GM12878 (cell line): Measurements from ENCODE around the gene TPRKB.
"Not testable (repeated sequence)": the region's sequence is repeated elsewhere in the genome, so short reads cannot be mapped to it uniquely, and the experiment has no call there.

Source experiments
- POLR2A ChIP-seq: IDR thresholded peaks from 2 replicates; pipeline ENCODE4 v1.6.1; 2011; ENCODE audit warnings: low read depth, mild to moderate bottlenecking, low read length
- SIN3A ChIP-seq: IDR thresholded peaks from 2 replicates; pipeline ENCODE4 v1.6.1; 2012; ENCODE audit warnings: low read depth, low read length, improper control_type of control experiment
- TF ChIP-seq, protein P1 (sequence below): IDR thresholded peaks from 2 replicates; pipeline ENCODE4 v1.6.1; 2012; ENCODE audit warnings: low read length, inconsistent platforms
- TF ChIP-seq, protein P2 (sequence below), 3 experiments: IDR thresholded peaks in 2 of 3; conservative IDR thresholded peaks in 1 of 3; 2 replicates each; pipeline ENCODE4 v1.5.1; 2011; ENCODE audit warnings: low read depth in 3 of 3, low read length in 3 of 3, mild to moderate bottlenecking in 3 of 3, control low read depth in 2 of 3, moderate library complexity in 2 of 3, inconsistent platforms in 1 of 3, mixed read lengths in 1 of 3; ENCODE audit not compliant: control insufficient read depth in 2 of 3, insufficient read depth in 1 of 3; ENCODE audit errors: extremely low read depth in 1 of 3

DNA sequence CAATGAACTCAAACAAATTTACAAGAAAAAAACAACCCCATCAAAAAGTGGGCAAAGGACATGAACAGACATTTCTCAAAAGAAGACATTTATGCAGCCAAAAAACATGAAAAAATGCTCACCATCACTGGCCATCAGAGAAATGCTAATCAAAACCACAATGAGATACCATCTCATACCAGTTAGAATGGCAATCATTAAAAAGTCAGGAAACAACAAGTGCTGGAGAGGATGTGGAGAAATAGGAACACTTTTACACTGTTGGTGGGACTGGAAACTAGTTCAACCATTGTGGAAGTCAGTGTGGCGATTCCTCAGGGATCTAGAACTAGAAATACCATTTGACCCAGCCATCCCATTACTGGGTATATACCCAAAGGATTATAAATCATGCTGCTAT is 10.5 kb downstream of the TPRKB start:
- TF ChIP-seq SIN3A, POLR2A: not testable (repeated sequence)
- TF ChIP-seq, protein P1, sequence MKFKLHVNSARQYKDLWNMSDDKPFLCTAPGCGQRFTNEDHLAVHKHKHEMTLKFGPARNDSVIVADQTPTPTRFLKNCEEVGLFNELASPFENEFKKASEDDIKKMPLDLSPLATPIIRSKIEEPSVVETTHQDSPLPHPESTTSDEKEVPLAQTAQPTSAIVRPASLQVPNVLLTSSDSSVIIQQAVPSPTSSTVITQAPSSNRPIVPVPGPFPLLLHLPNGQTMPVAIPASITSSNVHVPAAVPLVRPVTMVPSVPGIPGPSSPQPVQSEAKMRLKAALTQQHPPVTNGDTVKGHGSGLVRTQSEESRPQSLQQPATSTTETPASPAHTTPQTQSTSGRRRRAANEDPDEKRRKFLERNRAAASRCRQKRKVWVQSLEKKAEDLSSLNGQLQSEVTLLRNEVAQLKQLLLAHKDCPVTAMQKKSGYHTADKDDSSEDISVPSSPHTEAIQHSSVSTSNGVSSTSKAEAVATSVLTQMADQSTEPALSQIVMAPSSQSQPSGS, result not testable (repeated sequence)
- TF ChIP-seq, protein P2, sequence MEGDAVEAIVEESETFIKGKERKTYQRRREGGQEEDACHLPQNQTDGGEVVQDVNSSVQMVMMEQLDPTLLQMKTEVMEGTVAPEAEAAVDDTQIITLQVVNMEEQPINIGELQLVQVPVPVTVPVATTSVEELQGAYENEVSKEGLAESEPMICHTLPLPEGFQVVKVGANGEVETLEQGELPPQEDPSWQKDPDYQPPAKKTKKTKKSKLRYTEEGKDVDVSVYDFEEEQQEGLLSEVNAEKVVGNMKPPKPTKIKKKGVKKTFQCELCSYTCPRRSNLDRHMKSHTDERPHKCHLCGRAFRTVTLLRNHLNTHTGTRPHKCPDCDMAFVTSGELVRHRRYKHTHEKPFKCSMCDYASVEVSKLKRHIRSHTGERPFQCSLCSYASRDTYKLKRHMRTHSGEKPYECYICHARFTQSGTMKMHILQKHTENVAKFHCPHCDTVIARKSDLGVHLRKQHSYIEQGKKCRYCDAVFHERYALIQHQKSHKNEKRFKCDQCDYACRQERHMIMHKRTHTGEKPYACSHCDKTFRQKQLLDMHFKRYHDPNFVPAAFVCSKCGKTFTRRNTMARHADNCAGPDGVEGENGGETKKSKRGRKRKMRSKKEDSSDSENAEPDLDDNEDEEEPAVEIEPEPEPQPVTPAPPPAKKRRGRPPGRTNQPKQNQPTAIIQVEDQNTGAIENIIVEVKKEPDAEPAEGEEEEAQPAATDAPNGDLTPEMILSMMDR (IDR thresholded peaks at IDR 0.05 in 2 of 3, conservative IDR thresholded peaks at IDR 0.05 in 1 of 3; ENCODE audit: control insufficient read depth in 2 of 3, extremely low read depth in 1 of 3, insufficient read depth in 1 of 3, low read depth in 3 of 3, low read length in 3 of 3), result not testable (repeated sequence)
